ENCODE measurements around the gene DTNB.

The DTNB gene

DNA sequence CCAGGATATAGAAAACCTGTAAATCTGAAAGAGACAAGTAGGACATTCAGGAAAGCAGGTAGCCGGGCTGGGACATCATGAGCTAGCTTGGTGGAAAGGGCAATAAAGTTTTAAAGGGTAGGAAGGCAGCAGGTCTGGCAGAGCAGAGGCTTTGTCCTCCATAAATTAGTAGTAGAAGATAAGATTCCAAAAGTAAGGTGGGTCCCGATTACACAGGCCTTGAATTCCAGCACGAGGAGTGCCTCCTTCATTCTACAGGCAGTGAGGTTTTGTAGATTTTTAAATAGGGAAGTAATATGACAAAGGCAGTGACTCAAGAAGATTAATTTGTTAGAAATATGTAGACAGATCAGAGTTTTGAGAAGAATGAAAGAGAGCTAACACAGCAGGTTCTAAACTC is 160.7 kb downstream of the DTNB start:
- TF ChIP-seq POLR2AphosphoS5 (IDR thresholded peaks at IDR 0.05; ENCODE audit: low read depth): no peak
- TF ChIP-seq SPI1 (IDR thresholded peaks at IDR 0.05; ENCODE audit: borderline replicate concordance, low read depth): no peak
- TF ChIP-seq GABPA (IDR thresholded peaks at IDR 0.05; ENCODE audit: low read depth): no peak
- TF ChIP-seq REST (IDR thresholded peaks at IDR 0.05; ENCODE audit: insufficient replicate concordance, low read depth): no peak
- TF ChIP-seq, protein P1, sequence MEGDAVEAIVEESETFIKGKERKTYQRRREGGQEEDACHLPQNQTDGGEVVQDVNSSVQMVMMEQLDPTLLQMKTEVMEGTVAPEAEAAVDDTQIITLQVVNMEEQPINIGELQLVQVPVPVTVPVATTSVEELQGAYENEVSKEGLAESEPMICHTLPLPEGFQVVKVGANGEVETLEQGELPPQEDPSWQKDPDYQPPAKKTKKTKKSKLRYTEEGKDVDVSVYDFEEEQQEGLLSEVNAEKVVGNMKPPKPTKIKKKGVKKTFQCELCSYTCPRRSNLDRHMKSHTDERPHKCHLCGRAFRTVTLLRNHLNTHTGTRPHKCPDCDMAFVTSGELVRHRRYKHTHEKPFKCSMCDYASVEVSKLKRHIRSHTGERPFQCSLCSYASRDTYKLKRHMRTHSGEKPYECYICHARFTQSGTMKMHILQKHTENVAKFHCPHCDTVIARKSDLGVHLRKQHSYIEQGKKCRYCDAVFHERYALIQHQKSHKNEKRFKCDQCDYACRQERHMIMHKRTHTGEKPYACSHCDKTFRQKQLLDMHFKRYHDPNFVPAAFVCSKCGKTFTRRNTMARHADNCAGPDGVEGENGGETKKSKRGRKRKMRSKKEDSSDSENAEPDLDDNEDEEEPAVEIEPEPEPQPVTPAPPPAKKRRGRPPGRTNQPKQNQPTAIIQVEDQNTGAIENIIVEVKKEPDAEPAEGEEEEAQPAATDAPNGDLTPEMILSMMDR (IDR thresholded peaks at IDR 0.05; ENCODE audit: insufficient read depth, low read length): no peak
- no peak overlapping the region for H3K27ac ChIP-seq (replicated peaks)
- no peak overlapping the region for H3K4me3 ChIP-seq (replicated peaks; ENCODE audit: insufficient read depth, low read length)

DNA sequence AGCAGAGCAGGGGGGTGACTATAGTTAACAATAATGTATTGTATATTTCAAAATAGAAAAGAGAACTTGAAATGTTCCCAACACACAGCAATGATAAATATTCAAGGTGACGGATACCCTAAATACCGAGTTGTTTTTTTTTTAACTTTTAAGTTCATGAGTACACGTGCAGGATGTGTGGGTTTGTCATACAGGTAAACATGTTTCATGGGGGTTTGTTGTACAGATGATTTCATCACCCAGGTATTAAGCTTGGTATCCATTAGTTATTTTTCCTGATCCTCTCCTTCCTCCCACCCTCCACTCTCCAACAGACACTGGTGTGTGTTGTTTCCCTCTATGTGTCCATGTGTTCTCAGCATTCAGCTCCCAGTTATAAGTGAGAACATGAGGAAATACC is 167.2 kb downstream of the DTNB start:
- Histone ChIP-seq H3K4me3 (replicated peaks; ENCODE audit: insufficient read depth, low read length) (no peak overlapping the region), H3K27me3 (ENCODE audit: insufficient read depth, poor library complexity, severe bottlenecking) (no peaks in the 10 kb centered on the region), H3K27ac (replicated peaks) (no peak overlapping the region)
- no peak for TF ChIP-seq REST (IDR thresholded peaks at IDR 0.05; ENCODE audit: insufficient replicate concordance, low read depth)
- TF ChIP-seq SPI1 (IDR thresholded peaks at IDR 0.05; ENCODE audit: borderline replicate concordance, low read depth): no peak
- no peak for TF ChIP-seq GABPA (IDR thresholded peaks at IDR 0.05; ENCODE audit: low read depth)
- no peak for TF ChIP-seq POLR2AphosphoS5 (IDR thresholded peaks at IDR 0.05; ENCODE audit: low read depth)
- TF ChIP-seq, protein P1 (IDR thresholded peaks at IDR 0.05; ENCODE audit: insufficient read depth, low read length): no peak
- no peak for DNase-seq (ENCODE audit: low read depth in 1 of 2, low spot score in 1 of 2)

More for the DNA sequence above, 160.7 kb downstream of the DTNB start:
- no peaks in the 10 kb centered on the region for H3K27me3 ChIP-seq (ENCODE audit: insufficient read depth, poor library complexity, severe bottlenecking)
- DNase-seq (ENCODE audit: low read depth in 1 of 2, low spot score in 1 of 2): no peak

DNA sequence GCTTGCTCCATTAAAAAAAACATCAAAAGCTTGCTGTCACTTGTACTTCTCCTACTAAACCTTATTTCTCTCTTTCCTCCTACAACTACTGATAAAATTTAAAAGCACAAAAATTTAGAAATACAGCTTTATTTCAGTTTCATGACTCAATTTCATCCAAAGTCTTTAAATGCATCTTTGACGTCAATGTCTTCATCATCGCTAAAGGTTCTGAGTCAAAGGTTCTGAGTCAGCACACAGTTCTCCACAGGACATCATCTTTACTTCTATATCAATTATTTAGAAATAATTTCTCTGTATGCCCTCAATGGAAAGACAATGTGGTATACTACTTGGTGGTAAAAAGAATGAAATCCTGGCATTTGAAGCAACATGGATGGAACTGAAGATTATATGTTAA is 167.8 kb downstream of the DTNB start:
- no peak overlapping the region for H3K27ac ChIP-seq (replicated peaks)
- TF ChIP-seq, protein P1 (IDR thresholded peaks at IDR 0.05; ENCODE audit: insufficient read depth, low read length): no peak
- no peak for TF ChIP-seq REST (IDR thresholded peaks at IDR 0.05; ENCODE audit: insufficient replicate concordance, low read depth)
- TF ChIP-seq SPI1 (IDR thresholded peaks at IDR 0.05; ENCODE audit: borderline replicate concordance, low read depth): no peak
- no peak for TF ChIP-seq POLR2AphosphoS5 (IDR thresholded peaks at IDR 0.05; ENCODE audit: low read depth)
- TF ChIP-seq GABPA (IDR thresholded peaks at IDR 0.05; ENCODE audit: low read depth): no peak
- no peaks in the 10 kb centered on the region for H3K27me3 ChIP-seq (ENCODE audit: insufficient read depth, poor library complexity, severe bottlenecking)
- no peak overlapping the region for H3K4me3 ChIP-seq (replicated peaks; ENCODE audit: insufficient read depth, low read length)
- DNase-seq (ENCODE audit: low read depth in 1 of 2, low spot score in 1 of 2): no peak
